ENCODE results near the gene ZFR.

The ZFR gene

GRCh38 chr5:32421075-32421474, 23.5 kb downstream of the ZFR start:
- Histone ChIP-seq H3K27me3 (ENCODE audit: low read length) (no peaks in the 10 kb centered on the region), H4K20me1 (ENCODE audit: low read depth, low read length) (peaks cover 28% of the 10 kb centered on the region), H3K79me2 (ENCODE audit: insufficient read depth, low read length) (peaks cover 76% of the 10 kb centered on the region), H3F3A (ENCODE audit: insufficient read depth) (peaks cover 4% of the 10 kb centered on the region; the same call in 1 of the 2 replicates), H3K27ac (ENCODE audit: low read depth, low read length) (no peak overlapping the region), H3K9ac (ENCODE audit: low read length) (no peak overlapping the region), H3K36me3 (ENCODE audit: low read length) (peaks cover 19% of the 10 kb centered on the region), H2AFZ (ENCODE audit: low read depth, low read length, severe bottlenecking) (no peak overlapping the region), H3K4me2 (ENCODE audit: low read depth, low read length, poor library complexity, severe bottlenecking) (no peak overlapping the region), H3K9me3 (ENCODE audit: insufficient read depth, low read length) (no peaks in the 10 kb centered on the region), H3K9me2 (replicated peaks; ENCODE audit: insufficient read depth, low read length) (no peaks in the 10 kb centered on the region), H3K4me3 (ENCODE audit: insufficient read depth, low read length, poor library complexity, severe bottlenecking) (no peak overlapping the region)
- TF ChIP-seq, protein P1, sequence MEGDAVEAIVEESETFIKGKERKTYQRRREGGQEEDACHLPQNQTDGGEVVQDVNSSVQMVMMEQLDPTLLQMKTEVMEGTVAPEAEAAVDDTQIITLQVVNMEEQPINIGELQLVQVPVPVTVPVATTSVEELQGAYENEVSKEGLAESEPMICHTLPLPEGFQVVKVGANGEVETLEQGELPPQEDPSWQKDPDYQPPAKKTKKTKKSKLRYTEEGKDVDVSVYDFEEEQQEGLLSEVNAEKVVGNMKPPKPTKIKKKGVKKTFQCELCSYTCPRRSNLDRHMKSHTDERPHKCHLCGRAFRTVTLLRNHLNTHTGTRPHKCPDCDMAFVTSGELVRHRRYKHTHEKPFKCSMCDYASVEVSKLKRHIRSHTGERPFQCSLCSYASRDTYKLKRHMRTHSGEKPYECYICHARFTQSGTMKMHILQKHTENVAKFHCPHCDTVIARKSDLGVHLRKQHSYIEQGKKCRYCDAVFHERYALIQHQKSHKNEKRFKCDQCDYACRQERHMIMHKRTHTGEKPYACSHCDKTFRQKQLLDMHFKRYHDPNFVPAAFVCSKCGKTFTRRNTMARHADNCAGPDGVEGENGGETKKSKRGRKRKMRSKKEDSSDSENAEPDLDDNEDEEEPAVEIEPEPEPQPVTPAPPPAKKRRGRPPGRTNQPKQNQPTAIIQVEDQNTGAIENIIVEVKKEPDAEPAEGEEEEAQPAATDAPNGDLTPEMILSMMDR (IDR thresholded peaks at IDR 0.05; ENCODE audit: insufficient read depth, low read length, poor library complexity, severe bottlenecking), result no peak
- no peak for TF ChIP-seq EZH2phosphoT487 (conservative IDR thresholded peaks at IDR 0.05; ENCODE audit: low read length)

GRCh38 chr5:32420506-32420905, 24.0 kb downstream of the ZFR start:
- Histone ChIP-seq H3K9ac (ENCODE audit: low read length) (no peak overlapping the region), H3K4me2 (ENCODE audit: low read depth, low read length, poor library complexity, severe bottlenecking) (no peak overlapping the region), H3K27me3 (ENCODE audit: low read length) (no peaks in the 10 kb centered on the region), H3K27ac (ENCODE audit: low read depth, low read length) (no peak overlapping the region), H2AFZ (ENCODE audit: low read depth, low read length, severe bottlenecking) (no peak overlapping the region), H3K79me2 (ENCODE audit: insufficient read depth, low read length) (peaks cover 71% of the 10 kb centered on the region), H3K4me3 (ENCODE audit: insufficient read depth, low read length, poor library complexity, severe bottlenecking) (no peak overlapping the region), H3K36me3 (ENCODE audit: low read length) (peaks cover 21% of the 10 kb centered on the region), H3F3A (ENCODE audit: insufficient read depth) (peaks cover 4% of the 10 kb centered on the region; the same call in 1 of the 2 replicates), H3K9me2 (replicated peaks; ENCODE audit: insufficient read depth, low read length) (no peaks in the 10 kb centered on the region), H4K20me1 (ENCODE audit: low read depth, low read length) (peaks cover 28% of the 10 kb centered on the region), H3K9me3 (ENCODE audit: insufficient read depth, low read length) (no peaks in the 10 kb centered on the region)
- TF ChIP-seq, protein P1 (IDR thresholded peaks at IDR 0.05; ENCODE audit: insufficient read depth, low read length, poor library complexity, severe bottlenecking), result no peak
- no peak for TF ChIP-seq EZH2phosphoT487 (conservative IDR thresholded peaks at IDR 0.05; ENCODE audit: low read length)

- Histone ChIP-seq H2AFZ (ENCODE audit: low read depth, low read length, severe bottlenecking) (no peak overlapping the region), H3K27me3 (ENCODE audit: low read length) (no peaks in the 10 kb centered on the region), H3K79me2 (ENCODE audit: insufficient read depth, low read length) (peaks cover 67% of the 10 kb centered on the region), H3F3A (ENCODE audit: insufficient read depth) (peaks cover 4% of the 10 kb centered on the region; the same call in 1 of the 2 replicates), H3K36me3 (ENCODE audit: low read length) (peaks cover 23% of the 10 kb centered on the region), H3K9ac (ENCODE audit: low read length) (no peak overlapping the region), H4K20me1 (ENCODE audit: low read depth, low read length) (peaks cover 27% of the 10 kb centered on the region), H3K27ac (ENCODE audit: low read depth, low read length) (no peak overlapping the region), H3K9me2 (replicated peaks; ENCODE audit: insufficient read depth, low read length) (no peaks in the 10 kb centered on the region), H3K9me3 (ENCODE audit: insufficient read depth, low read length) (no peaks in the 10 kb centered on the region), H3K4me3 (ENCODE audit: insufficient read depth, low read length, poor library complexity, severe bottlenecking) (no peak overlapping the region), H3K4me2 (ENCODE audit: low read depth, low read length, poor library complexity, severe bottlenecking) (no peak overlapping the region)
- TF ChIP-seq EZH2phosphoT487 (conservative IDR thresholded peaks at IDR 0.05; ENCODE audit: low read length), result no peak
- TF ChIP-seq, protein P1 (IDR thresholded peaks at IDR 0.05; ENCODE audit: insufficient read depth, low read length, poor library complexity, severe bottlenecking), result no peak
Observed at GRCh38 chr5:32419791-32420190, 24.7 kb downstream of the ZFR start.
